ENCODE measurements around the gene EFNA4.

DNA sequence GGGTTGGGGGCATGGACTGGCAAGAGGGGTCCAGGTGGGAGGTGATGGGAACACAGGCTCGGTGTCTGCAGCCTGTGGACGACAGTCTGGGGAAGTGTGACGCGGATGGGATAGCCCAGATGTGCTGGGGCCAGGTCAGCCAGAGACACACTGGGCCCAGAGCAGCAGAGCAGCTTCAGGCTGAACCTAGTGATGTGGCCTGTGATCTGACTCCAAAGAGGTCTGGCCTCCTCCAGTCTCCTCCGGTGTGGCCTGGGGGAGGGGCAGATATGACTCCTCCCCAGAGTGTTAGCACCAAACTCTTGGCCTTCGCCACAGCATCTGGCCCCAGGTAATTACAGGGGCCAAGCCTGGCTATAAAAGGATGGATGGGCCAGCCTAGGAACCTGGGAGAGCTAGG lies 28.6 kb downstream of the EFNA4 start:
- TF ChIP-seq CTCF (IDR thresholded peaks at IDR 0.05; ENCODE audit: low read depth, low read length, poor library complexity, severe bottlenecking) (no peak), EZH2phosphoT487 (IDR thresholded peaks at IDR 0.05; ENCODE audit: borderline replicate concordance, low read length) (no peak)
